Measurements from ENCODE around the gene USP20. TPM values are rescaled to one million over a fixed set of nuclear protein-coding genes. Genes with fewer than 3 reads are reported as not detected.

The USP20 gene
- polyA plus RNA-seq, 4 donors: 16.0 to 47.0 (median 20.4) TPM

DNA sequence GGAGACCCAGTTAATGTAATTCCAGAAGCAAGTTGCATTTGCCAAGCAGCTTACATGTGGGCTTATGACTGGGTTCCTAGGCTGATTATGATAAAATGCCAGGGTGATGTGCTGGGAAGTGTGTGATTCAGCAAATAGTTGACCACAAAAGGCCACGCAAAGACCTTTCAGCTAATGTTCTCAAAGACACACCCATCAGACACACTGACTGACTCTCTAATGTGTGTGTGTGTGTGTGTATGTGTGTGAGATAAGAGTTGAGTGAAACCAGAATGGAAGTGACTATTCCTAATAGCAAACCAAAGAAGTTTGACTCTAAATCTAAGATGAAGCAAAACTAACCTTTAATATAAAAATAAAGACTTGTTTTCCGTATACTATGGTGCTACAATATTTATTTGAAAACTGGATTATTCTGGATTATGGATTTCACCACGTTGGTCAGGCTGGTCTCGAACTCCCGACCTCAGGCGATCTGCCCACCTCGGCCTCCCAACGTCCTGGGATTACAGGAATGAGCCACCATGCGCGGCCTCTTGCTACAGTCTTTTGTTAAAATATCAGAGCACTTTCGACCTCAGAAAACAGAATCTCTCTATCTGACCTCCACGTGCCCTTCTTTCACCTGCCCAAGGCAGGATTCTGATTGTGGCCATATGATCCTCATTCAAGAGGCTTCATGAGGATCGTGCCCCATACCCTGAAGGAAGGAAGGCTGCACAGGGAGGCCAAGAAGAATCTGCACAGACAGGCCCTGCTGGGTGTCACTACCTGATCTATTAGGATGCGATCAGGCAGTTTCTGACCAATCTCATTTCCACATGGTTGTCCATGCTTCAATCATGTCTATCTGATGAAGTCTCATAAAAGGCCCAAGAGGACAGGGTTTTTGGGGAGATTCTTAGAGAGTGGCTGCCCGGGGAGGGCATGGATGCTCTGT, 75.6 kb downstream of the USP20 start:
- H3K4me1 ChIP-seq (ENCODE audit: control insufficient read depth in 3 of 3, insufficient read depth in 2 of 3, low read depth in 1 of 3, low read length in 2 of 3): no peaks in the 10 kb centered on the region
- FAIRE-seq: no peak
- WGBS, 3 donors: 79 to 89% (median 84%) methylated on average over 15 of the region's 15 CpGs
- H3K9me3 ChIP-seq (ENCODE audit: control insufficient read depth in 2 of 2, insufficient read depth in 1 of 2, low read depth in 1 of 2, low read length in 1 of 2): no peaks in the 10 kb centered on the region
- no peak for DNase-seq
- H3K27me3 ChIP-seq (ENCODE audit: control insufficient read depth in 3 of 3, insufficient read depth in 3 of 3, low read length in 3 of 3): no peaks in the 10 kb centered on the region
- H3K27ac ChIP-seq (ENCODE audit: low read depth in 1 of 3, low read length in 2 of 3): no peak overlapping the region
- no peak overlapping the region for H3K4me3 ChIP-seq (ENCODE audit: low read depth in 1 of 3, low read length in 3 of 3)
- H3K36me3 ChIP-seq (ENCODE audit: control insufficient read depth in 3 of 3, insufficient read depth in 2 of 3, low read depth in 1 of 3, low read length in 3 of 3): peaks cover 0 to 12% (median 2%) of the 10 kb centered on the region in 3 donors

- FAIRE-seq (no peak), DNase-seq (no peak)
- H3K4me3 ChIP-seq (ENCODE audit: low read depth in 1 of 3, low read length in 3 of 3): no peak overlapping the region
- no peaks in the 10 kb centered on the region for H3K27me3 ChIP-seq (ENCODE audit: control insufficient read depth in 3 of 3, insufficient read depth in 3 of 3, low read length in 3 of 3)
- no peaks in the 10 kb centered on the region for H3K4me1 ChIP-seq (ENCODE audit: control insufficient read depth in 3 of 3, insufficient read depth in 2 of 3, low read depth in 1 of 3, low read length in 2 of 3)
- peaks cover 2 to 5% (median 2%) of the 10 kb centered on the region in 3 donors for H3K36me3 ChIP-seq (ENCODE audit: control insufficient read depth in 3 of 3, insufficient read depth in 2 of 3, low read depth in 1 of 3, low read length in 3 of 3)
- no peaks in the 10 kb centered on the region for H3K9me3 ChIP-seq (ENCODE audit: control insufficient read depth in 2 of 2, insufficient read depth in 1 of 2, low read depth in 1 of 2, low read length in 1 of 2)
- no peak overlapping the region for H3K27ac ChIP-seq (ENCODE audit: low read depth in 1 of 3, low read length in 2 of 3)
- 88 to 93% (median 91%) methylated on average over 5 of the region's 5 CpGs for WGBS, 3 donors
Measured at GRCh38 chr9:129914051-129914450, 78.8 kb downstream of the USP20 start.

- 94 to 97% (median 96%) methylated on average over 7 of the region's 7 CpGs for WGBS, 3 donors
- DNase-seq (no peak), FAIRE-seq (no peak)
- Histone ChIP-seq H3K27me3 (ENCODE audit: control insufficient read depth in 3 of 3, insufficient read depth in 3 of 3, low read length in 3 of 3) (no peaks in the 10 kb centered on the region), H3K9me3 (ENCODE audit: control insufficient read depth in 2 of 2, insufficient read depth in 1 of 2, low read depth in 1 of 2, low read length in 1 of 2) (no peaks in the 10 kb centered on the region), H3K4me1 (ENCODE audit: control insufficient read depth in 3 of 3, insufficient read depth in 2 of 3, low read depth in 1 of 3, low read length in 2 of 3) (no peaks in the 10 kb centered on the region), H3K4me3 (ENCODE audit: low read depth in 1 of 3, low read length in 3 of 3) (no peak overlapping the region), H3K36me3 (ENCODE audit: control insufficient read depth in 3 of 3, insufficient read depth in 2 of 3, low read depth in 1 of 3, low read length in 3 of 3) (peaks cover 2 to 5% (median 2%) of the 10 kb centered on the region in 3 donors), H3K27ac (ENCODE audit: low read depth in 1 of 3, low read length in 2 of 3) (no peak overlapping the region)
Measured at GRCh38 chr9:129916707-129917106, 81.4 kb downstream of the USP20 start.

DNA sequence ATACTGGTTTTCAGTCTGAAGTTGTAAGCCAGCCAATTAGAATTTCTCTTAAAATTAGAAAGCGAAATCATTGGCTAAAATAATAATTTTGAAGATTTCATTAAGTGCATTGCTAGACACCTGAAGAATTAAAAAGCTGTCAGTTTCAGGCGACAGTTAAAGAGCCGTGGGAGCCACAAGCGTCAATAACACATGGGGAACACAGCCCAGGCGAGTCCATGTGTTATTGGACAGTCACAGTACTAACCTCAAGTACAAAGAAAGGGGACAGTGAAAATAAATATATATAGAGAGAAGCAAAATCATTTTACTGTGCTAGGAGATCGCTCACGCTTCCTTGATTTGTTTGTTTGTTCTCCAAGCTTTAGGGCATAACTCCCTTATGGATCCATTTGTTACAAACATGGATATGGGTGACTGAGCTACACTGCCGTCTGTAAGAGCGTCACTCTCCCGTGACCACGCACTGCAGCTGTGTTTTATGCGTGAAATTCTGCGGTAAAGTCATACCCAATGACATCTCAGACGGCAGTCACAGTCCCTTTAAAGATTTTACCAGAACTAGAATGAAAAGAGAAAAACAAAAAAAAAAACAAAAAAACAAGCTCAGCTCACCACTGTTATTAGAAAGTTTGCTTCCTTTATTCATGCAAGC, 83.2 kb downstream of the USP20 start:
- Histone ChIP-seq H3K27me3 (ENCODE audit: control insufficient read depth in 3 of 3, insufficient read depth in 3 of 3, low read length in 3 of 3) (no peaks in the 10 kb centered on the region), H3K4me3 (ENCODE audit: low read depth in 1 of 3, low read length in 3 of 3) (no peak overlapping the region), H3K36me3 (ENCODE audit: control insufficient read depth in 3 of 3, insufficient read depth in 2 of 3, low read depth in 1 of 3, low read length in 3 of 3) (peaks cover 2 to 5% (median 2%) of the 10 kb centered on the region in 3 donors), H3K27ac (ENCODE audit: low read depth in 1 of 3, low read length in 2 of 3) (no peak overlapping the region), H3K4me1 (ENCODE audit: control insufficient read depth in 3 of 3, insufficient read depth in 2 of 3, low read depth in 1 of 3, low read length in 2 of 3) (no peaks in the 10 kb centered on the region), H3K9me3 (ENCODE audit: control insufficient read depth in 2 of 2, insufficient read depth in 1 of 2, low read depth in 1 of 2, low read length in 1 of 2) (no peaks in the 10 kb centered on the region)
- DNase-seq: no peak
- FAIRE-seq: no peak
- WGBS, 3 donors: 86 to 91% (median 89%) methylated on average over 14 of the region's 14 CpGs

DNA sequence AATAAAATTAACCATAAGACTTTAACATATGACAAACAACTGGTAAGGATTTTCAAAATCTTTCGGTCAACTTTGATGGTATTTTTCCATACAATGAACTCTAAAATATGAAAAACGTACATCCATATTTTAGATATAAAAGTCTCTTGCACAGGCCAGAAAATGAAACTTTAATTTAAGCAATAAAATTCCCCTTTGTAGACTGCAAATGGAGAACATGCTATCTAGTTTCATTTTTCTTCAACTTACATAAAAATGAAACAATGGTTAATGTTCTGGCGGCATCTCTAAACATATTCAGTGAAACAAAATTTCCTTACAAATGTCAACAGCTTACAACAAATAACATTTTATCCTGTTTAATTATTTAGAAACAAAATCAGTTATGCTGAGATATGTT, 84.0 kb downstream of the USP20 start:
- Histone ChIP-seq H3K27me3 (ENCODE audit: control insufficient read depth in 3 of 3, insufficient read depth in 3 of 3, low read length in 3 of 3) (no peaks in the 10 kb centered on the region), H3K36me3 (ENCODE audit: control insufficient read depth in 3 of 3, insufficient read depth in 2 of 3, low read depth in 1 of 3, low read length in 3 of 3) (peaks cover 0 to 8% (median 2%) of the 10 kb centered on the region in 3 donors), H3K27ac (ENCODE audit: low read depth in 1 of 3, low read length in 2 of 3) (no peak overlapping the region), H3K4me1 (ENCODE audit: control insufficient read depth in 3 of 3, insufficient read depth in 2 of 3, low read depth in 1 of 3, low read length in 2 of 3) (no peaks in the 10 kb centered on the region), H3K4me3 (ENCODE audit: low read depth in 1 of 3, low read length in 3 of 3) (no peak overlapping the region), H3K9me3 (ENCODE audit: control insufficient read depth in 2 of 2, insufficient read depth in 1 of 2, low read depth in 1 of 2, low read length in 1 of 2) (no peaks in the 10 kb centered on the region)
- DNase-seq (no peak), FAIRE-seq (no peak)
- WGBS, 3 donors: 52 to 57% (median 57%) methylated on average over 3 of the region's 3 CpGs

DNA sequence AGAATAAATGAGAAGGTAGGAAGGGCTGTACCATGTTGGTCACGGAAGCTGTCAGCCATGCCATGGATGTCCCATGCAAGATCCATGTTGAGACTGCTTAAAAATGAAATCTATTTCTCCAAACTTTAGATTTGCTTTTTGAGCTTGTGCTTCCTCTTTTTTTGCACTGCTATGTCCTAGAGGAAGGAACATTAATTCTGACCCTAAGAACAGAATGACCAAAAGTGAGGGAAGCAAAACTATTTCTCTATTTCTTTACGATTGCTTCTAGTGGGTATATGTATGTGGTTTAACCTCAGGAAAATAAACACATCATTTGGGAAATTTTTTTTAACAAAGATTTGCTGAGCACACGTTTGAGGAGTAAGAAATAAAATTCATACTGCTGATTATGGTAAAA, 84.6 kb downstream of the USP20 start:
- WGBS, 3 donors: 64 to 71% (median 66%) methylated on average over 3 of the region's 3 CpGs
- Histone ChIP-seq H3K27me3 (ENCODE audit: control insufficient read depth in 3 of 3, insufficient read depth in 3 of 3, low read length in 3 of 3) (no peaks in the 10 kb centered on the region), H3K4me3 (ENCODE audit: low read depth in 1 of 3, low read length in 3 of 3) (no peak overlapping the region), H3K9me3 (ENCODE audit: control insufficient read depth in 2 of 2, insufficient read depth in 1 of 2, low read depth in 1 of 2, low read length in 1 of 2) (no peaks in the 10 kb centered on the region), H3K27ac (ENCODE audit: low read depth in 1 of 3, low read length in 2 of 3) (no peak overlapping the region), H3K36me3 (ENCODE audit: control insufficient read depth in 3 of 3, insufficient read depth in 2 of 3, low read depth in 1 of 3, low read length in 3 of 3) (peaks cover 2 to 8% (median 5%) of the 10 kb centered on the region in 3 donors), H3K4me1 (ENCODE audit: control insufficient read depth in 3 of 3, insufficient read depth in 2 of 3, low read depth in 1 of 3, low read length in 2 of 3) (no peaks in the 10 kb centered on the region)
- FAIRE-seq: no peak
- no peak for DNase-seq

GRCh38 chr9:129921905-129922304, 86.6 kb downstream of the USP20 start:
- Histone ChIP-seq H3K36me3 (ENCODE audit: control insufficient read depth in 3 of 3, insufficient read depth in 2 of 3, low read depth in 1 of 3, low read length in 3 of 3) (peaks cover 2 to 12% (median 6%) of the 10 kb centered on the region in 3 donors), H3K4me3 (ENCODE audit: low read depth in 1 of 3, low read length in 3 of 3) (no peak overlapping the region), H3K9me3 (ENCODE audit: control insufficient read depth in 2 of 2, insufficient read depth in 1 of 2, low read depth in 1 of 2, low read length in 1 of 2) (no peaks in the 10 kb centered on the region), H3K4me1 (ENCODE audit: control insufficient read depth in 3 of 3, insufficient read depth in 2 of 3, low read depth in 1 of 3, low read length in 2 of 3) (no peaks in the 10 kb centered on the region), H3K27ac (ENCODE audit: low read depth in 1 of 3, low read length in 2 of 3) (no peak overlapping the region), H3K27me3 (ENCODE audit: control insufficient read depth in 3 of 3, insufficient read depth in 3 of 3, low read length in 3 of 3) (no peaks in the 10 kb centered on the region)
- 64 to 89% (median 86%) methylated on average over 4 of the region's 4 CpGs for WGBS, 3 donors
- FAIRE-seq (no peak), DNase-seq (no peak)

DNA sequence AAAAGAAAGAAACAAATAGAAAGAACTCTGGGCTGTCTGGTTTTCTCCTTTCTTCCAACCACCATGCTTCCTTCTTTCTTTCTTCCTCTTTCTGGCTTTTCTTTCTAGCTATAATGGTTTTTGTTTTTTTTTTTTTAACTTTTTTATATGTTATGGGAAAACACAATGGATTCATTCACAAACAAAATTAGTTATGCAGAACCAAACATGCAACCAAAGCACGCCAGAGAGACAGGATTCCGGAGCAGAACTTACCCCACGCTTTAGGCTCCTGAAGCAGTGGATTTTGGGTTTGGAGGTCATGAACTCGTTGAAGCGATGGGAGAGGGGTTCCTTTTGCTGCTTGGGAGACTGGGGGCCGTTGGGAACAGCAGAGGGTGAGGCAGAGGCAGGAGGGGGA, 88.3 kb downstream of the USP20 start:
- DNase-seq (no peak), FAIRE-seq (no peak)
- no peaks in the 10 kb centered on the region for H3K4me1 ChIP-seq (ENCODE audit: control insufficient read depth in 3 of 3, insufficient read depth in 2 of 3, low read depth in 1 of 3, low read length in 2 of 3)
- no peak overlapping the region for H3K27ac ChIP-seq (ENCODE audit: low read depth in 1 of 3, low read length in 2 of 3)
- 67 to 80% (median 74%) methylated on average over 6 of the region's 6 CpGs for WGBS, 3 donors
- H3K27me3 ChIP-seq (ENCODE audit: control insufficient read depth in 3 of 3, insufficient read depth in 3 of 3, low read length in 3 of 3): no peaks in the 10 kb centered on the region
- peaks cover 2 to 10% (median 6%) of the 10 kb centered on the region in 3 donors for H3K36me3 ChIP-seq (ENCODE audit: control insufficient read depth in 3 of 3, insufficient read depth in 2 of 3, low read depth in 1 of 3, low read length in 3 of 3)
- H3K4me3 ChIP-seq (ENCODE audit: low read depth in 1 of 3, low read length in 3 of 3): no peak overlapping the region
- no peaks in the 10 kb centered on the region for H3K9me3 ChIP-seq (ENCODE audit: control insufficient read depth in 2 of 2, insufficient read depth in 1 of 2, low read depth in 1 of 2, low read length in 1 of 2)

Data from small intestine (tissue), 7 donors.